Panc1 (cell line): Measurements from ENCODE around the gene DPP9.

Experiments
- CTCF ChIP-seq: fragments of 450-650 bp; IDR thresholded peaks from 2 replicates; pipeline ENCODE4 v1.5.1; 2017; ENCODE audit warnings: mild to moderate bottlenecking
- POLR2AphosphoS5 ChIP-seq: IDR thresholded peaks from 2 replicates; pipeline ENCODE4 v1.6.1; 2012; ENCODE audit warnings: mild to moderate bottlenecking, low read depth, low read length, moderate library complexity
- REST ChIP-seq, 2 experiments: IDR thresholded peaks; 2 replicates each; pipeline ENCODE4 v1.6.1; 2011 to 2012; ENCODE audit warnings: low read depth in 2 of 2, control low read depth in 1 of 2, low read length in 1 of 2, mild to moderate bottlenecking in 1 of 2, moderate library complexity in 1 of 2; ENCODE audit not compliant: insufficient read depth in 1 of 2
- SIN3A ChIP-seq: IDR thresholded peaks from 2 replicates; pipeline ENCODE4 v1.6.1; 2012; ENCODE audit warnings: low read depth, mild to moderate bottlenecking, low read length, moderate library complexity, borderline replicate concordance; ENCODE audit not compliant: insufficient read depth

- TF ChIP-seq CTCF = no peak
- no peak for TF ChIP-seq POLR2AphosphoS5
- TF ChIP-seq SIN3A = no peak
- TF ChIP-seq REST (IDR thresholded peaks at IDR 0.05; ENCODE audit: insufficient read depth in 1 of 2, low read depth in 2 of 2, low read length in 1 of 2) = no peak
Observed at GRCh38 chr19:4764393-4764660, 40.7 kb upstream of the DPP9 start.
